Osteoblast (primary cell): Measurements from ENCODE around the gene TSPAN16. TPM values are rescaled to one million over a fixed set of nuclear protein-coding genes. Genes with fewer than 3 reads are reported as not detected.

Experiments
- DNase-seq: peaks from one replicate; pipeline ENCODE4 v3.0.0; 2011; ENCODE audit warnings: low spot score, mixed read lengths; ENCODE audit not compliant: insufficient read length; ENCODE audit errors: missing footprints
- H2AFZ ChIP-seq: 2 replicates; pipeline ENCODE4 v1.6.0; 2011; ENCODE audit warnings: mild to moderate bottlenecking, low read length
- H3K27ac ChIP-seq: 2 replicates; pipeline ENCODE4 v1.5.1; 2011; ENCODE audit warnings: mild to moderate bottlenecking, low read depth, low read length, moderate library complexity
- H3K27me3 ChIP-seq: 2 replicates; pipeline ENCODE4 v1.6.0; 2012; ENCODE audit warnings: mild to moderate bottlenecking, control low read depth, inconsistent platforms, low read length, moderate library complexity; ENCODE audit not compliant: insufficient read depth
- H3K36me3 ChIP-seq: 2 replicates; pipeline ENCODE4 v1.5.1; 2011; ENCODE audit warnings: mild to moderate bottlenecking, low read length, control low read depth, moderate library complexity; ENCODE audit not compliant: insufficient read depth
- H3K4me1 ChIP-seq: 2 replicates; pipeline ENCODE4 v1.5.1; 2011; ENCODE audit warnings: mild to moderate bottlenecking, low read length, control low read depth, moderate library complexity; ENCODE audit not compliant: insufficient read depth
- H3K4me2 ChIP-seq: 2 replicates; pipeline ENCODE4 v1.6.0; 2011; ENCODE audit warnings: mild to moderate bottlenecking, low read length; ENCODE audit not compliant: insufficient read depth
- H3K4me3 ChIP-seq: fragments of 200-600 bp; sonication (generic); 3 replicates; pipeline ENCODE4 v1.5.1; 2012; ENCODE audit warnings: mild to moderate bottlenecking, low read length, inconsistent platforms; ENCODE audit not compliant: insufficient read depth
- H3K79me2 ChIP-seq: 2 replicates; pipeline ENCODE4 v1.6.0; 2012; ENCODE audit warnings: mild to moderate bottlenecking, low read length, control low read depth, inconsistent platforms; ENCODE audit not compliant: insufficient read depth
- H3K9me3 ChIP-seq: 2 replicates; pipeline ENCODE4 v1.5.1; 2011; ENCODE audit warnings: low read depth, low read length, control low read depth
- H4K20me1 ChIP-seq: 2 replicates; pipeline ENCODE4 v1.6.0; 2012; ENCODE audit warnings: mild to moderate bottlenecking, low read length, control low read depth; ENCODE audit not compliant: insufficient read depth
- CTCF ChIP-seq: IDR thresholded peaks from 2 replicates; pipeline ENCODE4 v1.5.1; 2011; ENCODE audit warnings: mild to moderate bottlenecking, low read depth, low read length, moderate library complexity; ENCODE audit errors: extremely low read depth
- total RNA-seq: library from RNA; depleted of rRNA; stranded (reverse); fragments of >200 nt; gene quantifications from 2 replicates; pipeline ENCODE4 v1.2.3, GENCODE V29; 2012

The TSPAN16 gene
- total RNA-seq, 1 donor, result not detected

DNA sequence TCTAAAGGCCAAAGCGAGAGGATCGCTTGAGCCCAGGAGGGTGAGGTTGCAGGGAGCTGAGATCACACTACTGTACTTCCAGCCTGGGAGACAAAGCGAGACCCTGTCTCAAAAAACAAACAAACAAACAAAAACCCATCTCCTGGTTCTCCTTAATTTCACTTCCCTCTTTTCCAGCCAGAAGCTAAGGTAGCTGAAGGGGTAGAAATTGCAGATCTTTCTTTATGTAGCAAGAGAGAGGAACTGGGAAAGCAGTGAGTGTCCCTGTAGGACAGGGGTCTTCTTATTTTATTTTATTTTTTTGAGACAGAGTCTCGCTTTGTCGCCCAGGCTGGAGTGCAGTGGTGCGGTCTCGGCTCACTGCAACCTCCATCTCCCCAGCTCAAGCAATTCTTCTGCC is 4.5 kb upstream of the TSPAN16 start:
- H3K27ac ChIP-seq, result no peak overlapping the region
- no peaks in the 10 kb centered on the region for H3K9me3 ChIP-seq

GRCh38 chr19:11291991-11292390 is 4.0 kb upstream of the TSPAN16 start:
- Histone ChIP-seq H3K36me3 (no peaks in the 10 kb centered on the region), H3K4me3 (no peak overlapping the region), H3K4me2 (no peak overlapping the region), H3K27me3 (no peaks in the 10 kb centered on the region), H3K4me1 (peaks cover 12% of the 10 kb centered on the region), H4K20me1 (no peaks in the 10 kb centered on the region), H2AFZ (no peak overlapping the region), H3K27ac (no peak overlapping the region), H3K79me2 (no peaks in the 10 kb centered on the region), H3K9me3 (no peaks in the 10 kb centered on the region)
- no peak for TF ChIP-seq CTCF
- DNase-seq, result no peak

More for the DNA sequence above, 4.5 kb upstream of the TSPAN16 start:
- TF ChIP-seq CTCF, result no peak
- Histone ChIP-seq H3K4me3 (no peak overlapping the region), H3K4me1 (peaks cover 13% of the 10 kb centered on the region), H4K20me1 (no peaks in the 10 kb centered on the region), H3K79me2 (no peaks in the 10 kb centered on the region), H3K27me3 (no peaks in the 10 kb centered on the region), H3K36me3 (no peaks in the 10 kb centered on the region), H2AFZ (no peak overlapping the region), H3K4me2 (no peak overlapping the region)
- DNase-seq, result no peak

- peak overlapping the region; percentile 91 for H2AFZ ChIP-seq
- TF ChIP-seq CTCF, result peak; percentile 92
- H3K4me3 ChIP-seq, result peak overlapping the region; percentile 62
- peak overlapping the region; percentile 89 for H3K4me2 ChIP-seq
- H3K36me3 ChIP-seq, result no peaks in the 10 kb centered on the region
- peak; percentile 99 for DNase-seq
- peaks cover 12% of the 10 kb centered on the region for H3K4me1 ChIP-seq
- no peak overlapping the region for H3K27ac ChIP-seq
- no peaks in the 10 kb centered on the region for H4K20me1 ChIP-seq
- H3K9me3 ChIP-seq, result no peaks in the 10 kb centered on the region
- no peaks in the 10 kb centered on the region for H3K79me2 ChIP-seq
- no peaks in the 10 kb centered on the region for H3K27me3 ChIP-seq
Measured at GRCh38 chr19:11293433-11294389, 2.2 kb upstream of the TSPAN16 start.

DNA sequence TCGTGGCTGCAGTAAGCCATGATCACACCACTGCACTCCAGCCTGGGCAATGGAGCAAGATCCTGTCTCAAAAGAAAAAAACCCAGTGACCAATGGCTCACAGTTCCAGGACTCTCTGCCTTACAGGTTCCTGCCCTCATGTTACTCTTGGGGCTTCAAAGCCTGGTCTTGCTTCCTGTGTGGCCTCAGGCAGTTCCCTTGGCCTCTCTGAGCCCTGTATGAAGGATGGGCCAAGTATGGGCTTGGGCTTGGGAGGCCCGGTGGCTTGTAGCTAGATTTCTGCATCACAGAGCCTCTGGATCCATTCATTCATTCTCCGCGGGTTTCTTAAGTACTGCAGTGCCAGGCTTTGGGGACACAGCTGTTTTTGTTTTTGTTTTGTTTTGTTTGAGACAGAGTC is 780 bp upstream of the TSPAN16 start:
- TF ChIP-seq CTCF, result no peak
- no peak overlapping the region for H3K27ac ChIP-seq
- no peak overlapping the region for H3K4me2 ChIP-seq
- H3K79me2 ChIP-seq, result no peaks in the 10 kb centered on the region
- peaks cover 2% of the 10 kb centered on the region for H3K27me3 ChIP-seq
- no peak for DNase-seq
- H2AFZ ChIP-seq, result no peak overlapping the region
- no peaks in the 10 kb centered on the region for H4K20me1 ChIP-seq
- H3K36me3 ChIP-seq, result no peaks in the 10 kb centered on the region
- H3K9me3 ChIP-seq, result no peaks in the 10 kb centered on the region
- H3K4me1 ChIP-seq, result peaks cover 12% of the 10 kb centered on the region
- no peak overlapping the region for H3K4me3 ChIP-seq
